GM18502 (cell line): ENCODE measurements around the gene SPEF1.
A peak's percentile ranks its signal among the peaks of the same experiment; 100 is the strongest.

Source experiments
- ATAC-seq: cut with Tn5 transposase; IDR thresholded peaks from one replicate; pipeline ENCODE4 v1.9.1; 2021; ENCODE audit warnings: mild to moderate bottlenecking; ENCODE audit not compliant: unreplicated experiment, poor library complexity

Gene SPEF1

GRCh38 chr20:3811467-3812258 is 30.4 kb upstream of the SPEF1 start:
- no peak for ATAC-seq

- ATAC-seq, result no peak
These were observed 27.3 kb upstream of the SPEF1 start for GRCh38 chr20:3808544-3808943.

GRCh38 chr20:3804781-3805180 is 23.5 kb upstream of the SPEF1 start:
- no peak for ATAC-seq

GRCh38 chr20:3804254-3804751 is 23.1 kb upstream of the SPEF1 start:
- ATAC-seq, result no peak

GRCh38 chr20:3803854-3804253 is 22.6 kb upstream of the SPEF1 start:
- no peak for ATAC-seq

GRCh38 chr20:3803289-3803688 is 22.0 kb upstream of the SPEF1 start:
- no peak for ATAC-seq

GRCh38 chr20:3802524-3803239 is 21.4 kb upstream of the SPEF1 start:
- ATAC-seq, result no peak

- no peak for ATAC-seq
These were observed 20.6 kb upstream of the SPEF1 start for GRCh38 chr20:3801846-3802245.

GRCh38 chr20:3801299-3801698 is 20.1 kb upstream of the SPEF1 start:
- no peak for ATAC-seq

- no peak for ATAC-seq
These were observed 19.6 kb upstream of the SPEF1 start for GRCh38 chr20:3800878-3801260.

GRCh38 chr20:3800256-3800877 is 19.1 kb upstream of the SPEF1 start:
- ATAC-seq, result no peak

- no peak for ATAC-seq
These were observed 17.6 kb upstream of the SPEF1 start for GRCh38 chr20:3798908-3799248.

- no peak for ATAC-seq
These were observed 17.1 kb upstream of the SPEF1 start for GRCh38 chr20:3798373-3798768.

- no peak for ATAC-seq
These were observed 16.5 kb upstream of the SPEF1 start for GRCh38 chr20:3797592-3798372.

- ATAC-seq, result no peak
These were observed 15.9 kb upstream of the SPEF1 start for GRCh38 chr20:3797226-3797545.

- peak; percentile 3 for ATAC-seq
These were observed 15.4 kb upstream of the SPEF1 start for GRCh38 chr20:3796477-3797225.

GRCh38 chr20:3795511-3796468 is 14.5 kb upstream of the SPEF1 start, which contains the start of gene CDC25B:
Gene CDC25B (plus strand): TSS chr20:3796310. CDS start chr20:3796532, 222 bp downstream.
- ATAC-seq, result peak; percentile 68

- no peak for ATAC-seq
These were observed 13.6 kb upstream of the SPEF1 start for GRCh38 chr20:3794701-3795420.
